Endothelial cell of umbilical vein (primary cell): ENCODE results near the gene SETD2. TPM values are rescaled to one million over a fixed set of nuclear protein-coding genes. Genes with fewer than 3 reads are reported as not detected.

Experiments used
- BruUV-seq: library from RNA; stranded (reverse); fragments of 400-500 nt; replicated peaks from 2 replicates; lab custom pipeline; 2021; lab: Mats Ljungman, UMichigan
- CTCF ChIA-PET: fragments of 300-600, 350-600 bp; sonication (Branson Sonifier 250); formaldehyde crosslinking; loops from one replicate; lab custom pipeline; 2021; ENCODE audit warnings: antibody characterized with exemption, inconsistent platforms; lab: Charles Lee
- POLR2A ChIA-PET: fragments of 300-600, 350-600 bp; sonication (Branson Sonifier 250); formaldehyde crosslinking; loops from one replicate; lab custom pipeline; 2021; ENCODE audit warnings: antibody characterized with exemption, inconsistent platforms; lab: Charles Lee
- DNase-seq: peaks from one replicate; pipeline ENCODE4 v3.0.0-alpha.2; 2011; ENCODE audit warnings: low read depth, low spot score
- FAIRE-seq: peaks from 2 replicates; lab custom pipeline; 2011; peaks lifted over from hg19 to GRCh38; lab: Jason Lieb, UNC
- H2AFZ ChIP-seq: 2 replicates; pipeline ENCODE4 v1.6.0; 2012; ENCODE audit warnings: low read depth, low read length, control low read depth, inconsistent platforms
- H3K27ac ChIP-seq: 2 replicates; pipeline ENCODE4 v1.5.1; 2011; ENCODE audit warnings: low read depth, mild to moderate bottlenecking, control low read depth, low read length, moderate library complexity; ENCODE audit not compliant: insufficient read depth
- H3K27me3 ChIP-seq, 2 experiments: 2 replicates each; pipeline versions ENCODE4 v1.6.0 to v1.6.1; 2011; ENCODE audit warnings: low read length in 2 of 2, mixed read lengths in 1 of 2; ENCODE audit not compliant: control insufficient read depth in 2 of 2, insufficient read depth in 2 of 2
- H3K36me3 ChIP-seq, 2 experiments: 2 replicates in 1 of 2; 3 replicates in 1 of 2; pipeline ENCODE4 v1.5.1; 2011; ENCODE audit warnings: low read length in 2 of 2, mild to moderate bottlenecking in 1 of 2, moderate library complexity in 1 of 2; ENCODE audit not compliant: control insufficient read depth in 2 of 2, insufficient read depth in 2 of 2; ENCODE audit errors: extremely low read depth in 1 of 2
- H3K4me1 ChIP-seq: 3 replicates; pipeline ENCODE4 v1.5.1; 2011; ENCODE audit warnings: mild to moderate bottlenecking, low read length; ENCODE audit not compliant: control insufficient read depth, insufficient read depth; ENCODE audit errors: extremely low read depth
- H3K4me2 ChIP-seq: 2 replicates; pipeline ENCODE4 v1.6.1; 2011; ENCODE audit warnings: low read length, control low read depth, mixed read lengths; ENCODE audit not compliant: insufficient read depth
- H3K4me3 ChIP-seq, 3 experiments: fragments of 200-600 bp in 1 of 3; sonication (generic), shearing (Covaris generic) in 1 of 3; replicated peaks in 1 of 3; 2 replicates each; pipeline ENCODE4 v1.5.1; 2011 to 2016; ENCODE audit warnings: control low read depth in 3 of 3, low read length in 3 of 3, mild to moderate bottlenecking in 2 of 3, inconsistent platforms in 1 of 3, low read depth in 1 of 3, moderate library complexity in 1 of 3; ENCODE audit not compliant: insufficient read depth in 1 of 3
- H3K79me2 ChIP-seq: 2 replicates; pipeline ENCODE4 v1.6.0; 2012; ENCODE audit warnings: low read length, inconsistent platforms; ENCODE audit not compliant: control insufficient read depth, insufficient read depth
- H3K9ac ChIP-seq: replicated peaks from 2 replicates; pipeline ENCODE3; 2011; ENCODE audit warnings: low read length, control low read depth; ENCODE audit not compliant: insufficient read depth; ENCODE audit errors: extremely low read depth
- H3K9me1 ChIP-seq: replicated peaks from 3 replicates; pipeline ENCODE4 v1.6.0; 2011; ENCODE audit warnings: mild to moderate bottlenecking, low read length; ENCODE audit not compliant: control insufficient read depth, insufficient read depth; ENCODE audit errors: extremely low read depth
- H3K9me3 ChIP-seq: replicated peaks from 2 replicates; pipeline ENCODE4 v1.5.1; 2012; ENCODE audit warnings: low read length, inconsistent platforms; ENCODE audit not compliant: control insufficient read depth, insufficient read depth
- H4K20me1 ChIP-seq: replicated peaks from 2 replicates; pipeline ENCODE3; 2011; ENCODE audit warnings: mild to moderate bottlenecking, low read length; ENCODE audit not compliant: control insufficient read depth, insufficient read depth; ENCODE audit errors: extremely low read depth
- EZH2 ChIP-seq: IDR thresholded peaks from 2 replicates; pipeline ENCODE4 v1.6.1; 2012; ENCODE audit warnings: borderline replicate concordance, low read depth, mild to moderate bottlenecking, moderate library complexity, low read length, inconsistent platforms; ENCODE audit not compliant: severe bottlenecking
- FOS ChIP-seq: IDR thresholded peaks from 2 replicates; pipeline ENCODE4 v1.6.1; 2011; ENCODE audit warnings: mild to moderate bottlenecking, low read length, moderate library complexity, borderline replicate concordance; ENCODE audit not compliant: insufficient read depth
- GATA2 ChIP-seq: IDR thresholded peaks from 2 replicates; pipeline ENCODE4 v1.7.0; 2011; ENCODE audit warnings: low read depth, mild to moderate bottlenecking, moderate library complexity, mixed read lengths, low read length; ENCODE audit not compliant: insufficient read length, insufficient read depth
- JUN ChIP-seq: IDR thresholded peaks from 2 replicates; pipeline ENCODE4 v1.6.1; 2011; ENCODE audit warnings: borderline replicate concordance, low read depth; ENCODE audit not compliant: insufficient read length, insufficient read depth
- MYC ChIP-seq: IDR thresholded peaks from one replicate; pipeline ENCODE4 v1.6.1; 2011; ENCODE audit warnings: mild to moderate bottlenecking, low read depth, low read length
- POLR2A ChIP-seq: IDR thresholded peaks from 2 replicates; pipeline ENCODE4 v1.6.1; 2012; ENCODE audit warnings: low read depth, mild to moderate bottlenecking, control low read depth, low read length
- POLR2AphosphoS5 ChIP-seq: IDR thresholded peaks from 2 replicates; pipeline ENCODE4 v1.6.1; 2012; ENCODE audit warnings: low read depth, mild to moderate bottlenecking, control low read depth, low read length, moderate library complexity; ENCODE audit not compliant: insufficient read depth
- dilution Hi-C: fragments of 300-500 bp; cut with MboI; formaldehyde crosslinking; loops from one replicate; pipeline ENCODE4 v1.15.0; 2019; ENCODE audit warnings: low sequenced_read_pairs; ENCODE audit not compliant: extremely low pct_ligation_motif_present
- intact Hi-C: fragments of 100-400 bp; cut with micrococcal nuclease; formaldehyde crosslinking; loops from one replicate; pipeline ENCODE4 v1.10.0; 2022
- polyA plus RNA-seq, 4 experiments: library from polyadenylated mRNA; depleted of rRNA in 3 of 4; stranded (reverse) in 3 of 4; unstranded in 1 of 4; fragments of >200 nt; gene quantifications; 2 replicates each; pipeline versions ENCODE4 v1.2.1 to v1.2.3, GENCODE V29; 2011 to 2012; ENCODE audit warnings: missing spikeins in 1 of 4
- total RNA-seq: library from RNA; stranded (reverse); gene quantifications from 2 replicates; pipeline ENCODE4 v1.2.3, GENCODE V29; 2021
- TF ChIP-seq, protein P1 (sequence below), 2 donors: IDR thresholded peaks; 1 replicate in 1 of 2; 2 replicates in 1 of 2; pipeline ENCODE4 v1.5.1; 2011; ENCODE audit warnings: low read length in 2 of 2, mild to moderate bottlenecking in 2 of 2, moderate library complexity in 2 of 2, control low read depth in 1 of 2, inconsistent platforms in 1 of 2, low read depth in 1 of 2; ENCODE audit not compliant: insufficient read depth in 1 of 2; ENCODE audit errors: extremely low read depth in 1 of 2
- TF ChIP-seq, protein P2 (sequence below): IDR thresholded peaks from 2 replicates; pipeline ENCODE4 v1.6.1; 2011; ENCODE audit not compliant: insufficient read depth, insufficient read length

Gene SETD2
- total and polyA plus RNA-seq, 2 donors (not counting 3 experiments of a cell fraction or from before 2014, with no cell fraction given): 13.7 to 41.4 TPM

DNA sequence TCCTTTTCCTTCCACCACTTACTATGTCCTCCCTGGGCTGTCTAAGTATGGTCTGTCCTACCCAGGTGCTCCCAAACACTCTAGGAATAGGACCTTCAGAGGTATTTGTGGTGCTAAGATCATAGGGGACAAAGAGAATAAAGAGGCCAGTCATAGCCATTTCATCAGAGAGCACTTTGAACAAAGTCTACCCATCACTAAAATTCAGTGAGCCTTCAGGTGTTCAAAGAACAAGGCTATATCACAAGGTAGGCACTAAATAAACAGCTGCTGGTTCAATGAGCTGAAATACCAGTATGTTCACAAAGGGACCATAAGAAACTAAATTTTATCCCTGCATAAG is 145.7 kb downstream of the SETD2 start:
- Histone ChIP-seq H3K36me3 (peaks cover 6 to 19% of the 10 kb centered on the region in 2 experiments), H4K20me1 (no peaks in the 10 kb centered on the region), H3K9me1 (no peaks in the 10 kb centered on the region), H3K4me1 (peaks cover 11% of the 10 kb centered on the region), H3K9me3 (no peaks in the 10 kb centered on the region), H3K4me3 (no peak overlapping the region), H3K79me2 (peaks cover 2% of the 10 kb centered on the region), H3K27ac (no peak overlapping the region), H3K4me2 (no peak overlapping the region), H3K27me3 (no peaks in the 10 kb centered on the region), H2AFZ (no peak overlapping the region), H3K9ac (no peak overlapping the region)
- DNase-seq (no peak), FAIRE-seq (no peak)
- ChIA-PET POLR2A (interaction anchor here (1.0 kb wide), 1 partner anchor 9 kb away, joined by 3 read pairs; no protein-coding TSS in a partner anchor), CTCF (interaction anchor here (0.9 to 1.0 kb wide), 2 partner anchors 12 to 306 kb away, joined by 3 to 4 read pairs; no protein-coding TSS in a partner anchor)
- dilution Hi-C loops: no loop called here
- intact Hi-C loops: loop anchor here (10.0 kb wide), 1 partner anchor 357 kb away; no protein-coding TSS in a partner anchor
- BruUV-seq: no TSS peak
- no peak for TF ChIP-seq EZH2
- TF ChIP-seq GATA2: no peak

DNA sequence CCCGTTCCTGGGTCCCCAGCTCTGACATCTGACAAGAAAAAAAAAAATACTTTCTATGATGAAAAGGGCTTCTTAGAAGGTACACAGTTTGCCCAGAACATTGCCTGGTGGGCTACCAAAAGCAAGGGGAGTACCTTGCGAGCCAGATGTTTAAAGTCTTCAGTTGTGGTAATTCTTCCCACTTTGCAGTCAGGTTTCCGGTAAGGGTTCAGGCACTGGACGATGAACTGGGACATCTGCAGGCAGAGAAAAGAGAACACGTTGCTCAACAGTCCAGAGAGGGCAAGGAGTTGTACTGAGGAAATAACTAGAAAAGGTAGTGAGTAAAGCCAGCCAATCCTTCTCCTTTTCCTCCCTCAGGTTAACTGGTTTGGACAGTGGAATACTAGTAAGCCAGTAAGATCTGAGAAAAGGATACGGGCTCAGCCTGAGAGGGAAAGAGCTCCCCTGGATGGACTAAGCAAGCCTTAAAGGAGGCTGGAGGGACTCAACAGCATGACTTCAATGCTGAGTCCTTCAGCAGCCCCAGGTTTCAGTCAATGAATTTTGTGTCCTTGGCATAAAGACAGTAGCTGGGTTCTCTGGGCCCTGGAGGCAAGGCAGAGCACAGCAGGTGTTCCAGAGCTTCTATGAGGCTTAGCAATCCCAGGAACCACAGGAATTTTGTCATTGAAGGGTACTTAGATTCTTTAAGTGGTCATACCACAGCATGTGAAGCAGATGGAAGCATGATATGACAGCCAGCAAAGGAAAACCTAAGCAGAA is 146.2 kb downstream of the SETD2 start:
- CTCF ChIA-PET: interaction anchor here (0.9 to 1.2 kb wide), 3 partner anchors 13 to 306 kb away, joined by 3 to 4 read pairs (median 3); no protein-coding TSS in a partner anchor
- H4K20me1 ChIP-seq: no peaks in the 10 kb centered on the region
- H3K9ac ChIP-seq: no peak overlapping the region
- peaks cover 6 to 19% of the 10 kb centered on the region in 2 experiments for H3K36me3 ChIP-seq
- DNase-seq (no peak), FAIRE-seq (no peak)
- H3K79me2 ChIP-seq: peaks cover 2% of the 10 kb centered on the region
- no TSS peak for BruUV-seq
- no peak overlapping the region for H3K4me3 ChIP-seq
- no peaks in the 10 kb centered on the region for H3K9me1 ChIP-seq
- POLR2A ChIA-PET: interaction anchor here (1.0 kb wide), 1 partner anchor 9 kb away, joined by 3 read pairs; no protein-coding TSS in a partner anchor
- no peaks in the 10 kb centered on the region for H3K27me3 ChIP-seq
- no peaks in the 10 kb centered on the region for H3K9me3 ChIP-seq
- dilution Hi-C loops (no loop called here), intact Hi-C loops (loop anchor here (10.0 kb wide), 1 partner anchor 357 kb away; no protein-coding TSS in a partner anchor)
- TF ChIP-seq, protein P1, sequence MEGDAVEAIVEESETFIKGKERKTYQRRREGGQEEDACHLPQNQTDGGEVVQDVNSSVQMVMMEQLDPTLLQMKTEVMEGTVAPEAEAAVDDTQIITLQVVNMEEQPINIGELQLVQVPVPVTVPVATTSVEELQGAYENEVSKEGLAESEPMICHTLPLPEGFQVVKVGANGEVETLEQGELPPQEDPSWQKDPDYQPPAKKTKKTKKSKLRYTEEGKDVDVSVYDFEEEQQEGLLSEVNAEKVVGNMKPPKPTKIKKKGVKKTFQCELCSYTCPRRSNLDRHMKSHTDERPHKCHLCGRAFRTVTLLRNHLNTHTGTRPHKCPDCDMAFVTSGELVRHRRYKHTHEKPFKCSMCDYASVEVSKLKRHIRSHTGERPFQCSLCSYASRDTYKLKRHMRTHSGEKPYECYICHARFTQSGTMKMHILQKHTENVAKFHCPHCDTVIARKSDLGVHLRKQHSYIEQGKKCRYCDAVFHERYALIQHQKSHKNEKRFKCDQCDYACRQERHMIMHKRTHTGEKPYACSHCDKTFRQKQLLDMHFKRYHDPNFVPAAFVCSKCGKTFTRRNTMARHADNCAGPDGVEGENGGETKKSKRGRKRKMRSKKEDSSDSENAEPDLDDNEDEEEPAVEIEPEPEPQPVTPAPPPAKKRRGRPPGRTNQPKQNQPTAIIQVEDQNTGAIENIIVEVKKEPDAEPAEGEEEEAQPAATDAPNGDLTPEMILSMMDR (IDR thresholded peaks at IDR 0.05; ENCODE audit: extremely low read depth in 1 of 2, insufficient read depth in 1 of 2, low read depth in 1 of 2, low read length in 2 of 2): no peak
- no peak for TF ChIP-seq POLR2A
- no peak for TF ChIP-seq MYC
- TF ChIP-seq, protein P2, sequence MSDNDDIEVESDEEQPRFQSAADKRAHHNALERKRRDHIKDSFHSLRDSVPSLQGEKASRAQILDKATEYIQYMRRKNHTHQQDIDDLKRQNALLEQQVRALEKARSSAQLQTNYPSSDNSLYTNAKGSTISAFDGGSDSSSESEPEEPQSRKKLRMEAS: no peak
- no peak for TF ChIP-seq FOS
- no peak for TF ChIP-seq EZH2
- TF ChIP-seq JUN: no peak
- no peak for TF ChIP-seq POLR2AphosphoS5
- TF ChIP-seq GATA2: no peak
- H3K4me1 ChIP-seq: peaks cover 11% of the 10 kb centered on the region
- H2AFZ ChIP-seq: no peak overlapping the region
- no peak overlapping the region for H3K27ac ChIP-seq
- no peak overlapping the region for H3K4me2 ChIP-seq
